SK-N-MC (cell line): Measurements from ENCODE around the gene LEUTX.

Experiments used
- DNase-seq: peaks from one replicate; pipeline ENCODE4 v3.0.0-alpha.2; 2011; ENCODE audit warnings: low read depth, low spot score
- H3K27ac ChIP-seq: fragments of 200-600 bp; sonication (generic); 2 replicates; pipeline ENCODE4 v1.5.1; 2016; ENCODE audit warnings: mixed run types
- H3K36me3 ChIP-seq: fragments of 200-600 bp; sonication (generic); 2 replicates; pipeline ENCODE4 v1.6.1; 2017; ENCODE audit warnings: antibody characterized with exemption, low read length, mixed read lengths; ENCODE audit not compliant: insufficient read depth
- H3K4me3 ChIP-seq: fragments of 200-600 bp; sonication (generic); 2 replicates; pipeline ENCODE4 v1.5.1; 2016
- H3K9ac ChIP-seq: fragments of 200-600 bp; sonication (generic); 2 replicates; pipeline ENCODE4 v1.8.0; 2017; ENCODE audit warnings: mixed run types, mixed read lengths; ENCODE audit not compliant: insufficient read length
- H3K9me3 ChIP-seq: fragments of 200-600 bp; sonication (generic); 2 replicates; pipeline ENCODE4 v1.6.1; 2017; ENCODE audit warnings: low read depth, mild to moderate bottlenecking, antibody characterized with exemption, low read length, moderate library complexity, mixed read lengths
- EZH2 ChIP-seq: fragments of 200-600 bp; sonication (generic); IDR thresholded peaks from one replicate; pipeline ENCODE4 v1.6.1; 2017; ENCODE audit warnings: antibody characterized with exemption
- FOXP2 ChIP-seq: optimal IDR thresholded peaks from 2 replicates; pipeline ENCODE3; 2011; ENCODE audit warnings: mild to moderate bottlenecking, moderate library complexity; ENCODE audit not compliant: insufficient read depth; ENCODE audit errors: extremely low read length, control extremely low read depth
- POLR2AphosphoS5 ChIP-seq: IDR thresholded peaks from 2 replicates; pipeline ENCODE4 v1.6.1; 2012; ENCODE audit warnings: mild to moderate bottlenecking, low read depth, low read length, borderline replicate concordance

The LEUTX gene

GRCh38 chr19:39829702-39830275 lies 51.1 kb downstream of the LEUTX start:
- no peak overlapping the region for H3K27ac ChIP-seq
- no peak overlapping the region for H3K9ac ChIP-seq
- TF ChIP-seq EZH2 (no peak), POLR2AphosphoS5 (no peak), FOXP2 (no peak)
- peaks cover 57% of the 10 kb centered on the region for H3K36me3 ChIP-seq
- no peaks in the 10 kb centered on the region for H3K9me3 ChIP-seq
- H3K4me3 ChIP-seq, result no peak overlapping the region
- DNase-seq, result no peak

DNA sequence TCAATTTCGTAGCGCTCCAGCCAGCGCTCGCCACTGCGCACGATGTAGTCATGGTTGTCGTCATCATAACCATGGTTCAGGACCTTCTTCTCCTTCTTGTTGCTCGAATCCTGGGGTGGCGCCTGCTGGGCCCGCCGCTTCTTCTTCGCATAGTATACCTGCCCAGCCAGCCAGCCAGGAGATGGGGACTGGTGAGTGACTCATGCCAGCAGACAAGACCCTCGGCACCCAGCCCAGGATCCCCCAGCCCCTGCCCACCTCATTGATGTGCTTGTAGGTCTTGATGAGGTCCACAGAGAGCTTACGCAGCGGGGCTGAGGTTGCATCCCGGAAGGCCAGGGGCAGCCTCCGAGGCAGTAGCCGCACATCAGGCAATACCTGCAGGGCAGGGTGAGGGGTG lies 51.8 kb downstream of the LEUTX start:
- no peak overlapping the region for H3K9ac ChIP-seq
- H3K9me3 ChIP-seq, result no peaks in the 10 kb centered on the region
- DNase-seq, result no peak
- H3K36me3 ChIP-seq, result peaks cover 61% of the 10 kb centered on the region
- H3K27ac ChIP-seq, result no peak overlapping the region
- TF ChIP-seq FOXP2 (no peak), POLR2AphosphoS5 (no peak), EZH2 (no peak)
- no peak overlapping the region for H3K4me3 ChIP-seq

DNA sequence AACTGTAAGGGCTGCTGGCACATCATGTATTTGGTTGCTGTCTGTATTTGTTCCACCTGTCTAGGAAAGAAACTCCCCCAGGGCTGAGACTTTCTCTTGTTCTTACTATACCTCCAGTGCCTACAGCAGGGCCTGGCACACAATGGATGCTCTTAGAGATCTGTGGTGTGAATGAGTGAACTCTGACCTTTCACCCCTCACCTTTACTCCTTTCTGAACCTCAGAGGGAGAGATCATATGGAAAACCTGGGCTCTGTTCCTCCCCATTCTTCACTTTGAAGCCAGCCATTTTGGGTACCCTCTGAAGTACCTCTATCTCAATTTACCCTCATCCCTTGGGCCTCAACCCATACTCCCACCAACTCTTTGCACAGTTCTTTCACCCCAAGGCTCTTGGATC lies 52.2 kb downstream of the LEUTX start:
- Histone ChIP-seq H3K36me3 (peaks cover 61% of the 10 kb centered on the region), H3K9ac (no peak overlapping the region)
- TF ChIP-seq POLR2AphosphoS5, result no peak
- TF ChIP-seq EZH2, result no peak
- TF ChIP-seq FOXP2, result no peak

DNA sequence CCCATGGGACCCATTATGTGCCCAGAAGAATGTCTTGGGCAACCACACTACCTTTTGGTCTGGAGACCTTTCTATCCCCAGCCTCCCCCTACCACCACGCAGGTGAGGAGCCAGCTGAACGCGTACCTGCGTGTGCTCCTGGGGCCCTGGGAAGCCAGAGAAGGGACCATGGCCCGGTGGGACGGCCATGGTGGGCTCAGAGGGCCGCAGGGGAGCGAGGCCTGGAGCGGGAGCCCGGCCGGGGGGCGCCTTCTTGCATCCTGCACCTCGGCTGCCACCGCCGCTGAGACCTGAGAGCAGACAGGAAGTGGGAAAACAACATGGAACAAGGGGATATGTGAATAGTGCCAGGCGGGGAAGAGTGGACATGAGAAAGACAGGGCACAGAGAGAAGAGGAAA lies 53.0 kb downstream of the LEUTX start:
- TF ChIP-seq POLR2AphosphoS5 (no peak), FOXP2 (no peak), EZH2 (no peak)
- Histone ChIP-seq H3K27ac (no peak overlapping the region), H3K9ac (no peak overlapping the region), H3K36me3 (peaks cover 65% of the 10 kb centered on the region), H3K9me3 (no peaks in the 10 kb centered on the region), H3K4me3 (no peak overlapping the region)
- DNase-seq, result no peak

More for the DNA sequence above, 52.2 kb downstream of the LEUTX start:
- no peak for DNase-seq
- Histone ChIP-seq H3K9me3 (no peaks in the 10 kb centered on the region), H3K27ac (no peak overlapping the region), H3K4me3 (no peak overlapping the region)

- Histone ChIP-seq H3K36me3 (peaks cover 69% of the 10 kb centered on the region), H3K9me3 (no peaks in the 10 kb centered on the region), H3K4me3 (peak overlapping the region; percentile 100), H3K27ac (no peak overlapping the region; the same call in 1 of the 2 replicates), H3K9ac (peak overlapping the region; percentile 70)
- no peak for TF ChIP-seq EZH2
- no peak for TF ChIP-seq FOXP2
- TF ChIP-seq POLR2AphosphoS5, result no peak
- no peak for DNase-seq
Observed at GRCh38 chr19:39832341-39833083, 53.9 kb downstream of the LEUTX start.

GRCh38 chr19:39833160-39833463 lies 54.5 kb downstream of the LEUTX start:
- DNase-seq, result no peak
- peak overlapping the region; percentile 42; the same call in 1 of the 2 replicates for H3K27ac ChIP-seq
- peak overlapping the region; percentile 70 for H3K9ac ChIP-seq
- H3K9me3 ChIP-seq, result no peaks in the 10 kb centered on the region
- H3K4me3 ChIP-seq, result peak overlapping the region; percentile 100
- TF ChIP-seq POLR2AphosphoS5 (no peak), FOXP2 (no peak), EZH2 (no peak)
- H3K36me3 ChIP-seq, result peaks cover 69% of the 10 kb centered on the region

GRCh38 chr19:39833464-39834286 lies 55.0 kb downstream of the LEUTX start, which contains the start of gene DYRK1B:
Gene DYRK1B, minus strand, starts transcription at chr19:39834162. Its CDS starts 2,295 bp downstream, at chr19:39831867.
- TF ChIP-seq EZH2 (no peak), POLR2AphosphoS5 (peak; percentile 74; the same call in 1 of the 2 replicates), FOXP2 (peak; percentile 14)
- H3K36me3 ChIP-seq, result peaks cover 71% of the 10 kb centered on the region
- H3K27ac ChIP-seq, result peak within 1 kb of the TSS; percentile 86; the same call in 1 of the 2 replicates

GRCh38 chr19:39834287-39834841 lies 55.7 kb downstream of the LEUTX start:
- TF ChIP-seq FOXP2 (no peak), EZH2 (no peak), POLR2AphosphoS5 (no peak)
- H3K9me3 ChIP-seq, result no peaks in the 10 kb centered on the region
- peak overlapping the region; percentile 60; the same call in 1 of the 2 replicates for H3K27ac ChIP-seq
- no peak for DNase-seq
- peaks cover 74% of the 10 kb centered on the region for H3K36me3 ChIP-seq
- H3K9ac ChIP-seq, result no peak overlapping the region
- peak overlapping the region; percentile 100 for H3K4me3 ChIP-seq

More at GRCh38 chr19:39833464-39834286, 55.0 kb downstream of the LEUTX start, which contains the start of gene DYRK1B:
- Histone ChIP-seq H3K4me3 (peak within 1 kb of the TSS; percentile 100), H3K9me3 (no peaks in the 10 kb centered on the region), H3K9ac (peak within 1 kb of the TSS; percentile 93)
- DNase-seq, result peak; percentile 85
